Measurements from ENCODE around the gene ACVR1B.

- TF ChIP-seq POLR2A (IDR thresholded peaks at IDR 0.05) (no peak), CTCF (IDR thresholded peaks at IDR 0.05) (no peak)
Measured at GRCh38 chr12:51924551-51925319, 26.8 kb upstream of the ACVR1B start.
